GM19438 (cell line): Measurements from ENCODE around the gene ACOX1.

Experiments
- ATAC-seq: cut with Tn5 transposase; IDR thresholded peaks from one replicate; pipeline ENCODE4 v1.9.1; 2021; ENCODE audit warnings: low read depth; ENCODE audit not compliant: unreplicated experiment

ACOX1 gene

DNA sequence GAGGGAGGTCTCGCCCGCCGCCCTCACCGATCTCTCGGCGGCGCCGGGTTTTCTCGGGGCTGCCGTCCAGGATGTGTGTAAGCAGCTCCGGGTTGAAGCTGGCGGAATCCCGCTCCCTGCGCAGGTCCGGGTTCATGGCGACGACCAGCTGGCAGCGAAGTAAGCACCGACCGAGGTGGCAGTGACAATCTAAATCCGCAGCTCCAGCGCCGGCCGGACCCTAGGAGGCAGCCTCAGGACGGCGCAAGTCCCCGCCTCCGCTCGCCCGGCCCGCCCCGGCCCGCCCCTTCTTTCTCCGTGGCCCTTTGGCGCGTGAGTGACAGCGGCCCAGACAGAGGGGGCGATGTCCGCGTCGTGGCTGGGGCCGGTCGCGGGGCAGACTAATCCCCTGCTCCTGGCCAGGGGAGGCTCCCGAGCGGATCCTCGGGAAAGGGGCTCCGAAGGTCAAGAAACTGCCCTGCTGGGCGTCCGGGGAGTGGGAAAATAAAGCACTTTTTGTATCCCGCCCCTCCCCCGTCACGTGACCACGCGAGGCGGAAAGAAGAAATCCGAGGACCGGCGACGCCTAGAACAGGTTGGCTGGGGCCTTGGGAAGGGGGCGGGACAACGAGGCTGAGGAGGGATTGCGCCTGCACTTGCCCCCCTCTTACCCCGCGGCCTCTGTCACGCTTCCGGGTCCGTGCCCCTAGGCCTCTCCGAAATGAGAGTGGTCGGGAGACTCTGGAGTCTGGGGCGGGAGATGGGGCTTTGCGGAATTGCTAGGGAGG lies at the start of gene ACOX1, which contains the start of gene TEN1:
Gene ACOX1, minus strand, starts transcription at position 229 of the 767 bp plus-strand sequence. Its CDS starts 93 bp downstream, at position 136.
Gene TEN1, plus strand, starts transcription at position 303 of the 767 bp plus-strand sequence. CDS start 6,953 bp downstream, outside the sequence.
- peak; percentile 84 for ATAC-seq

DNA sequence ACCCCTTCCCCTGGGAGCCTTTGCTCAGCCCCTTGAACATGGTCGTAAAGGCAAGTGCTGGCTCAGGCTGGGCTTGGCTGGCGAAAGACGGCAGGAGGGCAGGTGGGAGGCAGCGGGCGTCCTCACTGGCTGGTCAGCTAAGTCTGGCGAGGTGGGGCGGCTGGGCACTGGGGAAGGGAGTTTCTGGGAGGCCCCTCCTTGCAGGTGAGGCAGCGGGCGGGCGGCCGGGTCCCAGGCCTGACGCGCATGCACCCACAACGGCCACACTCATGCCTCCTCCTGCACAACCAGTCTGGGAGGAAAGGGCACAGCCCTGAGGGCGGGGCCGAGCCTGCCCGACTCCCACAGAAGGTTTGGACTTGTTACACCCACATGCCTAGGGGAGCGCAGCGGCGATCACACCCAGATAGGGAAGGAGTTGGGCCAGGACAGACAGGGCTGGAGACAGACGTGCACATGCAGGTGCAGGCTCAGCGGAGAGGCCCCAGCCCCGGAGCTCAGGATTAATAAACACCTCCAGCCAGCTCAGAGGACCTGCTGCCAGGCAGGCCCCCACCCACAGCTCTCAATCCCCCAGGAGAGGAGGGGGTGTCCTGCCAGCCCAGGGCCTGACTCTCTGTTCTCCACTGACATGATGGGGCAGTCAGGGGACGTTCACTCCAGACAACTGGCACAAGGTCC lies 48.3 kb upstream of the ACOX1 start, which contains the start of gene EVPL:
Gene EVPL, minus strand, starts transcription at position 148 of the 681 bp plus-strand sequence. Its CDS starts 108 bp downstream, at position 40.
- ATAC-seq: no peak

DNA sequence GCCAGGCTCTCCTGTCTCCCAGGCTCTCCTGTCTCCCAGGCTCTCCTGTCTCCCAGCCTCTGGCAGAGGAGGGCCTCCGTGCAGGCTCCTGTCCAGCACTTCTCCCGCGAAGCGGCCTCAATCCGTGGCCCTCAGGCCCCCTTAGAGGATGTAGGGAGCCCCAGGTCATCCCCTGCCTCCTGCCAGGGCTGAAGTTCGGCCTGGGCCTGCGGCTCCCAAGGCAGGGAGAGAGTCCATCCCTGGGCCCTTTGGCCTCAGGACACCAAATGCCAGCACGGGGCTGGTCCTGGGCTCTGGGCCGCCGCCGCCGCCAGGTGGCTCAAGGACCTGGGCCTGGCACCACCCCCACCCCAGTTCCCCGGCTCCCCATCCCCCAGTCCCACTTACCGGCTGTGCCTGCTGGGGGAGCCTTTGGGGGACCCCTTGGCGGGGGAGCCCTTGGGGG lies 47.8 kb upstream of the ACOX1 start:
- no peak for ATAC-seq

DNA sequence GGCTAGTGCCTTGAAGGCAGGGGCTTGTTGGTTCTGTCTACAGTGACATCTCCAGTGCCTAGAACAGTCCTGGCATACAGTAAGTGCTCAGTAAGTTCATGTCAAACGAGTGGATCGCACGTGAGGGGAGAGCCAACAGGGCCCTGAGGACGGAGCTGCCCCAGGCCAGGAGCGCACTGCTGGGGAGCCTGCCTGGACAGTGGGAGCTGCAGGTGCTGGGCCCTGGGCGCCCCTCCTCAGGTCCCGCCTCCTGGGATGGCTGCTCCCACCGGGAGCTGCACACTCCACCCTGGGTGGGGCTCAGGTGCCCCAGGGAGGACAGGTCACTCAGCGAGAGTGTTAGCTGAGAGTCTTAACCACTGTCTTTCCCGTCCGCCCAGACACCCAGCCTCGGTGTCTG lies 46.3 kb upstream of the ACOX1 start:
- ATAC-seq: no peak

DNA sequence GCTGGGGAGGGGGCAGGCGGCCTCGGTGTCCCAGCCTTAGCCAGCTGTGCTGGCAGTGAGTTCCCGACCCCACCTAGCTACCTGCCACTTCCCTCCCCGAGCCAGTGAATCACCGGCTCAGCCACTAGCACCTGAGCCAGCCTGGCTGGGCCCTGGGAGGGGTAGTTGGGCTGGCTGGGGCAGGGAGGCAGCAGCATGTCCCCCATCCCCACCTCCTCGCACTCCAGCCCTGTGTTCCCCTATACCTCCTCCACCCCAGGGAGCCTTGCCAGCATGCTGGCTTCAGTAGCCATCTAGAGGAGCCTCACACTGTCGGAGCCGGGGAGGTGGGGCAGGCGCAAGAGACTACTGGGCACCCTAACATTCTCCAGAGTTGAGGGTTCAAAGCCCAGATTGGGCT lies 45.4 kb upstream of the ACOX1 start:
- ATAC-seq: no peak

DNA sequence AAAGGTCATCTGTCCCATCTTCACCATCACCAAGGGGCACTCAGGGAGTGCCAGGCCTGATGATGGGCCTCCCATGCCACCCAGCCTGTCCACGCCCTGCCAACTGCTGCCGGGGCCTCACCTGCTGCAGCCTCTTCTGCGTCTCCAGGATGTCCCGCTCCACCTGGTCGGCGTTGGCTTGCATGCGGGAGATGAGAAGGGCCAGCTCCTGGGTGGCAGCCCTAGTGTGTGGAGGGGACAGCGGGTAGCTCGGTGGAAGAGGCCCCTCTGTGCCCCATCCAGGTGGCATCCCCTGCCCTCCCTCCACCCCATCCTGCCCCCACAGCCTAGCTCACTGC lies 44.9 kb upstream of the ACOX1 start:
- ATAC-seq: no peak

DNA sequence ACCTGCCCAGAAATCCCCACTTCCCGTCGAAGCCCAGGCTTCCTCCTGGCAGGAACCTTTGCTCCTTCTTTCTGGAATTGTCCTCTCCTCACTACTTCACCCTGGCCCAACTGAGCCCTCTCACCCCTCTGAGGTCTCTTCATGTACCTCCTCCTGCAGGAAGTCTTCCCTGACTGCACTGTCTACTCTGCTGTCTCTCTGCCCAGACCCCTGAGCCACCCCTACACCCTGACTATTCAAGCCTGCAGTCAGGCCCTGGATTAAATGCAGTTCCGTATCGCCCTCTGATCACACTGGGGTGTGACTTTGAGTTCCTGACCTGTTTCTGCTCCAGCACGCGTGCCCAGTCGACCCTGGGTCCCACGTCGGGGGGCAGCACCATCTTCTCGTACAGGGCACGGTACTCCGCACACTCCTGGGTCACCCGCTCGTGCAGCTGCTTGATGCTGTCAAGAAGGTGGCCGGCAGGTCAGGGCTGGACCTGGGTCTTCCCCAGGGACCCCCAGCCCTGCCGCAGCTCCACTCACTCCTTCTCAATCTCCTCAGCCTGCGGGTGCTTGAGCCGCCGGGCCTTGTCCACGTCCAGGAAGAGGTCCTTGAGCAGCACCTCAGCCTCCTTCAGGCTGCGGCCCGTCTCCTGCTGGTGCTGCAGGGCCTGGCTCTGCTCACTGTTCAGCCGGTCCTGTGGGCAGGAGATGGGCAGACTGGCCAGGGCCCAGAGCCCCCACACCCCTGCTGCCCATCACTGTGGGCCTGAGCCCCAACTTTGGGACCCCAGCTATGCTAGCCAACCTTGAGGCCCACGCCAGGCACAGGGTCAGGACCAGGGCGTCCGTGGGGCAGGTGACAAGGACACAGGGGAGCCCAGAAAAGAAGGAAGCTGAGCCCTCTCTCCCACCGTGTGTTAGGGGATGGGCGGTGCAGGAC lies 44.3 kb upstream of the ACOX1 start:
- no peak for ATAC-seq

DNA sequence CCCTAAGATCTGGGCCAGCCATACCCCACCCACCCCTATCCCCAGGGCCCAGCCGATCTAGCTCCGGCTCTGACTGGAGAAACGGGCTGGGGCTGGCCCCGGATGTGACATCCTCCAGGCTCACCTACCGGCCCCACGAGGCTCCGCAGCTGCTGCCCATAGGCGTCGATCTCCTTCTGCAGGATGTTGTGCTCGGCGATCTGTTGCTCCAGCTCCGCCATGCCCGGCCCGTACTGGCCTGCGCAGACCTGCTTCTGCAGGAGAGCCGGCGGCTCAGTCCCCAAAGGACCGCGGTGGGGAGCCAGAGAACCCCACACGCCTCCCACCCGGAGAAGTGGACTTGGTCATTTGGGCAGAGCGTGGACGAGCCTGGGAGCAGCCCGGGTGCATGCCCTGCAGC lies 43.3 kb upstream of the ACOX1 start:
- no peak for ATAC-seq

DNA sequence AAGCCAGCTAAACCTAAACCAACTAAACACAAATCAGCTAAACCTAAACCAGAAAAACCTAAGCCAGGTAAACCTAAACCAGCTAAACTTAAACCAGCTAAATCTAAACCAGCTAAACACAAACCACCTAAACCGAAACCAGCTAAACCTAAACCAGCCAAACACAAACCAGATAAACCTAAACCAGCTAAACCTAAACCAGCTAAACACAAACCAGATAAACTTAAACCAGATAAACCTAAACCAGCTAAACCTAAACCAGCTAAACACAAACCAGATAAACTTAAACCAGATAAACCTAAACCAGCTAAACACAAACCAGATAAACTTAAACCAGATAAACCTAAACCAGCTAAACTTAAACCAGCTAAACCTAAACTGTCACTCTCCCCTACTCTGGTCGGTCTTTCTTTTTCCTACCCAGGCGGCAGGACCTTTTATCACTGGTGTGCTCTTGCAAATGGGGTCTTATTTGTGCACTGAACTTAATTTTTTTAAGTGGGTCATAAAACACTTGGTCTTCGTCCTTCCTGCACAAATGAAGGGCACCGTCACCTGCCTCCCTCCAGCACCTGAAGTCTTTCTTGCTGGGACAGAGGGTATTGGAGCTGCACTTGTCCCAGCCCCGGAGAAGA lies 41.0 kb upstream of the ACOX1 start:
- no peak for ATAC-seq

DNA sequence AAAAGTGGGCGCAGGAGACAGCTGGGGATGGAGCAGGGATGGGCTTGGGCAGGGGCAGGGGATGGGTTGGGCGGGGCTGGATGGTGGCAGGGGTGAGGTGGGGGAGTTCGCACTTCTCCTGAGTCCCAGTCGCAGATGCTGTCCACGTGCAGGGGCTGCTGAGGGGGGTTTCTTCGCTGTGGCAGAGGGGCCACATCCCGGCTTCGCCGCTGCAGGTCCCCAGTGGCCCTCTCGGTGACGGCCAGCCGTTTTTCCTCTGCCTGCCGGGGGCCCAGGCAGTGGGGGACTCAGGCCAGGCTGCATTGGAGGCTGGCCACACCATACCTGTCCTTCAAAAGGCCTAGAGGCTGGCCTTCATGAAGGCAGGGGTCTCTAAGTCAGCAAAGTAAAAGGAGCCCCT lies 39.8 kb upstream of the ACOX1 start:
- ATAC-seq: no peak

DNA sequence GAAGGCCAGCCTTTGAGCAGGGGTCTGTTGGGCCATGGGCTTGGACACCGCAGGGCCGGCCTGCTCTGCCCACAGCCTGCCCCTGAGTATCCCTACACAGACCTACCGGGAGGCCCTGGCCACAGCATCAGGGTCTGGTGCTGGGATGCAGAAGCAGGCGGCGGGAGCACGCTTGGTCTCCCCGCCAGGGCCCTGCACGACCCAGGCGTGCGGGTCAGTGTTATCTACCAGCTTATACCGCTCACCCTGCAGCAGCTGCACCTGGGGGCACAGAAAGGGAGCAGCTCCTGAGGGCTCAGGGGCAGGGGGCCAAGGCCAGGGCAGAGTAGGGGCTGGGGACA lies 39.3 kb upstream of the ACOX1 start:
- no peak for ATAC-seq

DNA sequence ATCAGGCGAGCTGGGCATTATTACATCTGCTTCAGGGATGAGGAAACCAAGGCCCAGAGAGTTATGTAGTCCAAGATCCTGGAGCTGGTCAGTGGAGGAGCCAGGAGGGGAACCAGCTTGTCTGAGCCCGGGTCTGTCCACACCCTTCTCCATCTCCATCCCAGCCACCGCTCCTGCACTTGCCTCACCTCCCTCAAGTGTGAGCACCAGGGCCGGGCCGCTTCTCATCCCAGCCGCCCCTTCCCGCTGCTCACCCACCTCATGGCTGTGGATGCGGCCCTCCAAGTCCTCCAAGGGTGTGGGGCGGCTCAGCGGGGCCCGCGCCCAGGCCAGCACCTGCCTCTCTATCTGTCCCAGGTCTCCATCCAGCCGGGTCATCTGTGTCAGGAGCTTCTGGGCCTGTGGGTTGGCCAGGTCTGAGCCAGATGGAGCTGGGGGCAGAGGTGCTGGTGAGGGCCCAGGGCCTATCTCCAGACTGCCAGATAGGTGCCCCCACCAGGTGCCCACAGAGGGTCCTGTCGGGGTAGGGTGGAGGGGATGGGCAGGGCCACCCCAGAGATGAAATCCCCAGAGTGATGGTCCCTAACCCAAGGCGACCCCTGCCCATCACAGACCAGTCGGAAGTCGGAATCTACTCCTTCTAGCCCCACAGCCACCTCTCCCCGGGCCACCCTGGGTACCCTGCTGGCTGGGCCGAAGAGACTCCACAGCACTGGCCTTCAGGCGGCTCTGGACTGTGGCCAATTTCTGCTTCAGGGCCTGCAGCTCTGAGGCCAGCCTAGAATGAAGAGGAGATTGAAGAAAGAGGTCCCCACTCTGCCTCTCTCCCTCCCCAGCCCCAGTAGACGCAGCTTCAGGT lies 38.7 kb upstream of the ACOX1 start:
- ATAC-seq: no peak

DNA sequence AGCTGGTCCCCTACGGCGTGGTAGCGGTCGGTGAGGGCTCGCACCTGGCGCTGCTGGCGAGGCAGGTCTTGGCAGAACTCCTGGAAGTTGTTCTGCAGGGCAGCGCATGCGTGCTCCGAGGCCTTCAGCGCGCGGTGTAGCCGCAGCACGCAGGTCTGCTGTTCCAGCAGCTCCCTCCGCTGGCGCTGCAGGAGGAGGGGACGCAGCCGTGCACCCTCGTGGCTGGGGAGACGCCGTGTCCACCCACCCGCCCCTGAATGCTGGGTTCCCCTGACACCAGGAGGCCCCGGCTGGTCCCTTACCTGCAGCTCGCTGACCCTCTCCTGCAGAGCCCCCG lies 35.9 kb upstream of the ACOX1 start:
- ATAC-seq: no peak

DNA sequence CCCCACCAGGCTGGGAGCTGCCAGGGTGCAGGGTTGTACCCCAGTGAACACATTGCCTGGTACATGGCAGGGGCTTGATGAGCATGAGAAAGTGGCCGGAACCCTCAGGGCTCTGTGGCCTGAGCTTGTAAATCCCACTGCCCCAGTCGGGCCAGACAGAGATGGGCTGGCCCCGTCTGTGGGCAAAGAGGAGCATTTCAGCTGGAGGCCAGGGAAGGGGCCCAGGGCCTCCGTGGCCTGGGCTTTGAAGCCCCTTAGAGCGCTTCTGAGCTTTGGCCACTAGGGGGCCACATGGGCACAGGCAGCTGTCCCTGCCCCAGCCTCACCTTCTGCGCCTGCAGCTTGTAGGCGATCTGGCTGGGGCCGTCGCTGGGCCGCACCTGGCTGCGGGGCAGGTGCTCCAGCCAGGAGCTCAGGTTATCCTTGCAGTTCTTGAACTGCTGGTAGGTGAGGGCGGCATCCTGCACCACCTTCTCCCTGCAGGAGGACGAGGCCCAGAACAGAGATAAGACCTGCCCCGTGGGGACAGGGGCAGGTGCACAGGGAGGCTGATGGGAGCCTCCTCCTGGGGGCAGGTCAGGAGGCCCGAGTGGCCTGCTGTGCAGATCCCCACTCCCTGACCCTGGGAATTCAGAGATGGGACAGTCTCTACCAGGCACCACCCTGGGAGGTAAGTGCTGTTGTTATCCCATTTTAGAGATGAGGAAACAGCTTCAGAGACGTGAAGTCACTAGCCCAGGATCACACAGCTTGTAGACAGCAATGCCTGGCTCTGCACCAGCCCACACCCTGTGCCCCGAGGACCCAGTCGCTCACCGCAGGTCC lies 35.3 kb upstream of the ACOX1 start:
- ATAC-seq: no peak

DNA sequence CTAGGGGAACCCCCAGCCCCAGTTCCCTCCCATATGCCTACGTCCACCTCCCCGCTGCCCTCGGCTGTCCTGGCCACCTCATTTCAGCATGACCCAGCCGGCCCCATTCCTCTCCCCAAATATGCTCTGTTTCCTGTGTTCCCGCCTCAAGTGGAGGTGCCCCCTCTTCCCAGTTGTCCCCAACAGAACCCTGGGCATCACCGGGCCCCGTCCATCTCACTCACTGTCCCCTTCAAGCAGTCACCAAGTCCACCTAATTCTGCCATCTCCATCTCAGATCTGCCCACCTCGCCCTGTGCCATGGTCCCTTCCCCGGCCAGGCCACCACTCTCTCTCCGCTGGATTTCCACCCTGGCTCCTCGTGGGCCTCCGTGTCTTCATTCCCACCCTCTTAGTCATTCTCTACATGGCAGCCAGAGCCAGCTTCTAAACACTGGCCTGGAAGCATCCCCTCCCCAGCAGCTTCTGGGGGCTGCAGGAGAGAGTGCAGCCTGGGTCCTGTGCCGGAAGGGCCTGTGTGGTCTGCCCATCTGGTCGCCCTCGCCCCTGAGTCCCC lies 34.5 kb upstream of the ACOX1 start:
- ATAC-seq: no peak

DNA sequence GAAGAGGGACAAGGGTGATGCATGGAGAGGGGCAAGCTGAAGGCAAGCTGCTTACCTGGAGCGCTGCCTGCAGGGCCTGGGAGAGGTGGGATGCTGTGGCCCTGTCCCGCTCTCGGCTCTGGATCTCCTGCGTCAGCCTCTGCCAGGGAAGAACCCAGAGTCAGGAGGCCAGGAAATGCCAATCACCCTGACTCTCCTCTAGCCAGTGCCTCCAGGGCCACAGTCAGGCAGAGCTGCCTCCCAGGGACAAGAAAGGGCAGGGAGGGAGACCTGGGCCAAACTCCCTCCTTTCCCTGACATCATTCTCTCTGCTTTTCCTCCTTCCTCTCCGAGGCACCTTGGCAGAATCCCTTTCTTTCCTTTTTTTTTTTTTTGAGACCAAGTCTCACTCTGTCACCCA lies 33.0 kb upstream of the ACOX1 start:
- ATAC-seq: no peak

DNA sequence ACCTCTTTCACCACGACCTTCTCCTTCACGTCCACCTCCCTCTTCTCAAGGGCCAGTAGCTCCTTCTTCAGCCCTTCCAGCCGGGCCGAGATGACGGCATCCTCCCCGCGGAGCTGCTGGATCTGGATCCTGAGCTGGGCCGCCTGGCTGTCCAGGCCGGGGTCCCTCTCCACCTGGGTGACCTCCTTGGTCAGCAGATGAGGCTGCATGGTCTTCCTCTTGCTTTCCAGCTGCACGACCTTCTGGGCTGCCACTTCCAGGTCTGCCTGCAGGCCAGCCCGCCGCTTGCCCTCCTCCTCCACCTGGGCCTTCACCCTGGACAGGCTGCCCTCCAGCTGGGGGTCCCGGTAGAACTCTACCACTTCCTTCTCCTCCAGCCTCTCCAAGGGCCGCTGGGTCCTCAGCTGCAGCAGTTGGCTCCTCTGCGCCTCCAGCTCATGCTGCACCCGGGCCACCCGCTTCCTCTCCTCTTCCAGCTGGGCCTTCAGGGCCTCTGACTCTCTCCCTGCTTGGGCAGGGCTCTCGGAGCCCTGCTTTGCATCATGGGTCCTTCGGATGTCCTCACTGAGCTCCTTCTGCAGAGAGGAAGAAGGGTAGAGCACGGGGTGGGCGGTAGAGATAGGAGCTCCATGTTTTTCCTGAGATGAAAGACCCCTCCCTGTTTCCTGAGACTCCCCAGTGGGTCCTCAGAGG lies 31.1 kb upstream of the ACOX1 start:
- ATAC-seq: no peak

DNA sequence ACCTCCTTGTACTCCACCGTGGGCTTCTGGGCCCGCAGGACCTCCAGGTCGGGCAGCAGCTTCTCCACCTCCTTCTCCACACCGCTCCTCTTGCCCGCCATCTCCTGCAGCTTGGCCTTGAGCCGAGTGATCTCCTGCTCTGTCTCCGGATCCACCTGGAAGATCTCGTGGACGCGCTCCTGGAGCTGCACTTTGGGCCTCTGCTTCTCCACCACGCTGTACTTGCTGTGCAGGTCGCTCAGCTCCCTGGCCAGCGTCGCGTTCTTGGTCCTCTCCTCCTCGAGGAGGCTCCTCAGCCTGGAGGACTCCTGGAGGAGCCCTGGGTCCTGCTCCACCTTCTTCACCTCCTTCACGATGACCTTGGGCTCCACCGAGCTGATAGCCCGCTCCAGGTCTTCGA lies 30.5 kb upstream of the ACOX1 start:
- ATAC-seq: no peak
